Fibroblast of lung (primary cell): ENCODE data around the gene FUT8.

ENCODE experiments used
- CTCF ChIP-seq, 2 donors: IDR thresholded peaks in 1 of 2; conservative IDR thresholded peaks in 1 of 2; 1 replicate in 1 of 2; 2 replicates in 1 of 2; pipeline ENCODE4 v1.5.1; 2011 to 2012; ENCODE audit warnings: low read length in 2 of 2, control low read depth in 1 of 2, inconsistent platforms in 1 of 2, low read depth in 1 of 2, mild to moderate bottlenecking in 1 of 2
- EZH2 ChIP-seq: IDR thresholded peaks from 2 replicates; pipeline ENCODE4 v1.5.1; 2012; ENCODE audit warnings: low read length, control low read depth, mild to moderate bottlenecking; ENCODE audit errors: missing control alignments

DNA sequence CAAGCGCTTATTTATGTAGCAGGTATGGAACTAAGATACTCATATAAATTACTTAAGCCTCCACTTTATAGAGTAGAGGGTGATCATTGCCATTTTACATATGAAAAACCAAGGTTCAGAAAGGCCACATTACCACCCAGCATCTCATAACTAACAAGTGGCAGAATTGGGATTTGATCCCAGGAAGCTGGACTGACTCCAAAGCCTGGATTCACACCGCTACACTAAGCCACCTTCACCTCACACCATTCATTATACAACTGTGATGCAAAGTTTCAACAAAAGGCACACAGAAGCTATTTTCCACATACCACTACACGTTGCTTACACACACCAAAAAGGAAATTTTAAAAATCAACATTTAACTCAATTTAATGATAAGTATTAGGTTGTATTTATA is 370.6 kb downstream of the FUT8 start:
- TF ChIP-seq CTCF (conservative IDR thresholded peaks at IDR 0.05 in 1 of 2, IDR thresholded peaks at IDR 0.05 in 1 of 2; ENCODE audit: low read depth in 1 of 2, low read length in 2 of 2): no peak
- no peak for TF ChIP-seq EZH2
